Skeletal muscle satellite cell (primary cell): ENCODE measurements around the gene DPM2.

Experiments
- H3K27me3 ChIP-seq: 2 replicates; pipeline ENCODE4 v1.7.0; 2013; ENCODE audit warnings: low read length; ENCODE audit not compliant: control insufficient read depth, insufficient read depth
- H3K36me3 ChIP-seq: 2 replicates; pipeline ENCODE4 v1.7.0; 2013; ENCODE audit warnings: mild to moderate bottlenecking, control low read depth, low read length; ENCODE audit not compliant: insufficient read depth
- H3K4me1 ChIP-seq: 2 replicates; pipeline ENCODE4 v1.7.0; 2013; ENCODE audit warnings: low read length; ENCODE audit not compliant: control insufficient read depth, insufficient read depth
- H3K4me2 ChIP-seq: 2 replicates; pipeline ENCODE4 v1.7.0; 2013; ENCODE audit warnings: mild to moderate bottlenecking, low read length
- H3K4me3 ChIP-seq: 2 replicates; pipeline ENCODE4 v1.7.0; 2013; ENCODE audit warnings: low read length
- H3K9ac ChIP-seq: 2 replicates; pipeline ENCODE4 v1.7.0; 2013; ENCODE audit warnings: mild to moderate bottlenecking, low read depth, low read length, moderate library complexity
- H3K9me3 ChIP-seq: replicated peaks from 2 replicates; pipeline ENCODE4 v1.7.0; 2013; ENCODE audit warnings: mild to moderate bottlenecking, control low read depth, low read length

DPM2 gene

DNA sequence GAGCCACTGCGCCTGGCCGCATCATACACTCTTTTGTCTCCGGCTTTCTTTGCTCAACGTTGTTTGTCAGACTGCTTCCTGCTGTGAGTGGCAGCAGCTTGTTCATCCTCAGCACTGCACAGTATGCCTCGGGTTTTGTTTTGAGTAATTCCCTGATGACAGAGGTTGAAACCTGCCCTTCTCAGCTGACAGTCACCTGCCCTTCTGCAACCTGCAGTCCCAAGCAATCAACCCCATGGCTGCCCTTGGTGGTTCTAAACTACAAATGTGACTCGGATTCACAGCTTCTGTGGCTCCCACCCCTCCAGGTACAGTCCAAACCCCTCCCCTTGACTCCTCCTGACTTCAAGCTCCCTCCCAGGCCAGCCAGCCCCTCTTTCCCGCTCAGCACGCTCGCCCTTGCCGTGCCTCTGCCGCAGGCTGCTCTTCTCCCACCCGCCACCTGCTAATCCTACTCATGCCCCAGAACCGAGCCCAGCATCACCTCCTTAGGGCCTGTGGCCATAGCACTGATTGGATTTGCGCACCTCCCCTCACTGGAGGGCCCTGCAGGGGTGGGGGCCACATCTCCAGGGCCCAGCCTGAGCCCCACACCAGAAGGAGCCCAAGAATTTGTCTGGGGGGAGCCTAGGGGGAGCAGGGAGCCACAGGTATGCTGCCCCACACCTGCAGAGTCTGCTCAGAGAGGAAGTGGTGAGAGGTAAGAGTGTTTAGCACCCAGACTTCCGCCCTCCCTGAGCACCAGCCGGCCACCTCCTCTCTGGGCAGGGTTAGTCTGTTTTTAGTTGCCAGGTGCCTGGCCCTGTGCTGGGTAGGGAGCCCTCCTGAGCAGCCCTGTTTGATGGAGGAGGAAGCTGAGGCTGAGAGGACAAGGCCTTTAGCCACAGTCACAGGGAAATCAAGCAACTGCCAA, 33.0 kb upstream of the DPM2 start:
- H3K4me1 ChIP-seq: peaks cover 54% of the 10 kb centered on the region
- no peaks in the 10 kb centered on the region for H3K36me3 ChIP-seq
- H3K27me3 ChIP-seq: no peaks in the 10 kb centered on the region
- H3K9ac ChIP-seq: no peak overlapping the region
- H3K4me2 ChIP-seq: no peak overlapping the region
- H3K9me3 ChIP-seq: no peaks in the 10 kb centered on the region
- H3K4me3 ChIP-seq: no peak overlapping the region

DNA sequence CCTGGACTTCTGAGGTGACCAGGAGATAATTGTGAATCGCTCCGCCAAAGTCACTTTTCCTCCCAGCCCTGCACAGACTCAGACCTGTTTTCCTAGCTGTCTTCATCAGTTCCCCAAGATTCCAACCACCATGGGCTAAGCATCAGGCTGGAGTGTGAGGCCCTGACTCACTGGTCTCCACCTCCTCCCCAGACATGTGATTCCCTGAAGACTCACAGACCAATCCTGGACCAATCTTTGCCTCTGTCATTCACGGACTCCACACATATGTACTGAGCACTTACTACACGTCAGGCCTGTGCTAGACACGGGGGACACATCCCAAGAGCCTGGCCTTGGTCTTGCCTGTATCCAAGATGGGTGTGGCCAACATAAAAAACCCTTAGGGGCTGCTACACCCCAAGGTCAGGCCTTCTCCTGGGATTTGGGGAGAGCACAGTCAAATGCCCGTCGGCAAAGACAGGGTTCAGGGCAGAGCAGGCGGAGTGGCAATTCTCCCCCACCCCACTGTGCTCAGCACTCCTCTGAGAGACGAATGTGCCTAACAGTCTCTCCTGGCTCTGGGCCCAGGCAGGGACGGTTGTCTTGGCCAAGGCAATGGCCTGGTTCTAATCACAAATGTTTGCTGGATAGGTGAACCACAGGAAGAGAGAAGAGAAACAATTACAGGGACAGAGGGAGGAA, 31.2 kb upstream of the DPM2 start:
- Histone ChIP-seq H3K9me3 (no peaks in the 10 kb centered on the region), H3K9ac (no peak overlapping the region), H3K4me1 (peaks cover 46% of the 10 kb centered on the region), H3K4me2 (no peak overlapping the region), H3K36me3 (no peaks in the 10 kb centered on the region), H3K27me3 (no peaks in the 10 kb centered on the region), H3K4me3 (peak overlapping the region; percentile 30)

- Histone ChIP-seq H3K4me2 (no peak overlapping the region), H3K4me1 (peaks cover 46% of the 10 kb centered on the region), H3K27me3 (no peaks in the 10 kb centered on the region), H3K9me3 (no peaks in the 10 kb centered on the region), H3K4me3 (peak overlapping the region; percentile 30), H3K36me3 (no peaks in the 10 kb centered on the region), H3K9ac (no peak overlapping the region)
Measured at GRCh38 chr9:127968042-127968441, 30.4 kb upstream of the DPM2 start.

GRCh38 chr9:127967151-127967809, 29.6 kb upstream of the DPM2 start:
- no peaks in the 10 kb centered on the region for H3K9me3 ChIP-seq
- no peak overlapping the region for H3K4me3 ChIP-seq
- no peaks in the 10 kb centered on the region for H3K36me3 ChIP-seq
- peaks cover 42% of the 10 kb centered on the region for H3K4me1 ChIP-seq
- H3K9ac ChIP-seq: no peak overlapping the region
- H3K4me2 ChIP-seq: no peak overlapping the region
- H3K27me3 ChIP-seq: no peaks in the 10 kb centered on the region

DNA sequence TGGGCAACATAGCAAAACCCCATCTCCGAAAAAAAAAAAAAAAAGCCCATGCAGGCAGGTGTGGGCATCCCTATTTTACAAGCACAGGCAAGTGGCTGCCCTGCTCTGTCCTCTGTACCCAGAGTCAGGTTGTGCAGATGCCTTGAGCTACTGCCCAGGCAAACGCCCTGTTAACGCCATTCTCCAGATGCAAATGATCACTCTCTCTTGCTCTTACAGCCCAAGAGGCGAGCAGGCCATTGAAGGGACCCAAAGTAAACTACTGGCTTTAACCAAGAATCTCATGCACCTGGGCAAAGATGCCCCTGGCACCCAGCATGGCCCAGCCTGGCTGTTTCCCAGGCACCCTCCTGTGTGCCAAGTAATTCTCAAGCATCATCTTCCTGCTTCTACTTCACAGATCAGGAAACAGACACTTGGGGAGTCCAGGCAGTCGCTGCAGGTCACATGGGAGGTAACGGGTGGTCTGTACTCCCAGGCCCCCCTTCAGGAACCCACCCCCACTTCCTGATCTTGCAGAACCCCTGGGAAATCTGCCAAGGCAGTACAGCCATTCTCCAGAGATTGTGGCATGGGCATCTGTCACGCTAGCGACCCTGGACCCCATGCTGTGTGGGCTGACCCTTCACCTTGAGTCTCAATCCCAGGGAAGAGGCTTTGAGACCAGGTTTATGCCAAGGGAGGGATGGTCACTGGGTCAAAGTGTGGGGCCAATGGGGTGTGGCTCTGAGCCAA, 28.9 kb upstream of the DPM2 start:
- H3K36me3 ChIP-seq: no peaks in the 10 kb centered on the region
- H3K27me3 ChIP-seq: no peaks in the 10 kb centered on the region
- H3K4me1 ChIP-seq: peaks cover 35% of the 10 kb centered on the region
- no peak overlapping the region for H3K9ac ChIP-seq
- no peak overlapping the region for H3K4me3 ChIP-seq
- H3K9me3 ChIP-seq: no peaks in the 10 kb centered on the region
- H3K4me2 ChIP-seq: no peak overlapping the region

GRCh38 chr9:127965953-127966352, 28.3 kb upstream of the DPM2 start:
- no peaks in the 10 kb centered on the region for H3K9me3 ChIP-seq
- no peaks in the 10 kb centered on the region for H3K36me3 ChIP-seq
- H3K9ac ChIP-seq: peak overlapping the region; percentile 57
- peaks cover 33% of the 10 kb centered on the region for H3K4me1 ChIP-seq
- H3K4me2 ChIP-seq: peak overlapping the region; percentile 71
- peak overlapping the region; percentile 24 for H3K4me3 ChIP-seq
- no peaks in the 10 kb centered on the region for H3K27me3 ChIP-seq

DNA sequence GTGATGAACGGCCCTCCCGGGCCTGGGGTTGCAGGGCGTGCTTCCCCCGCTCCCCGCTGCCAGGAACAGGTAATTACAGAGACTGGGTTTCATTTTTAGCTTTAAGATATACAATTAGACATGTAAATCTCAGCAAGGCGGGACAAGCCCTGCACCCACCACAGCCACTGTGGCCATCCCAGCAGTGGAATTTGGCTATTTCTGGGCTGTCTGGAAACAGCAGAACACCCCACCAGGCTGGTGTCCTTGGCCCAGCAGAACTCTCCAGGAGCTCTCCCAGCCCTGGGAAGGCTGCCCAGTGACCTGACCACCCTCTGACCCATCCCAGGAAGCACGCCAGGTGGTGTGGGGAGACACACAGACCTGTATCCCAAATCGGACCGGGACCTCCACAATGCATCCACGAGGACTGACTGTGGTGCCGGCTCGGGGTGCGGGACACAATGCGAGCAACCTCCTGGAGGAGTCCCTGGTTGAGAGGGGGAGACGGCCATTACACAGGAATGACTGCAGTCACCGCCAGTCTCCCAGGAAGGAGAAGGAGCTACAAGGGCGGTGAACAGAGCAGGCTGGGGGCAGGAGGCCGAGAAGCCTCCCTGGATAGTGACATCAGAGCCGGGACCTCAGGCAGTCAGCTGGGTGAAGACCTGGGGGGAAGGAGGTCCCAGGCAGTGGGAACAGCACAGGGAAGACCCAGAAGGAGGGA, 25.9 kb upstream of the DPM2 start:
- no peak overlapping the region for H3K4me3 ChIP-seq
- H3K9ac ChIP-seq: no peak overlapping the region
- H3K27me3 ChIP-seq: no peaks in the 10 kb centered on the region
- H3K9me3 ChIP-seq: no peaks in the 10 kb centered on the region
- no peaks in the 10 kb centered on the region for H3K36me3 ChIP-seq
- H3K4me2 ChIP-seq: no peak overlapping the region
- H3K4me1 ChIP-seq: peaks cover 21% of the 10 kb centered on the region

GRCh38 chr9:127963041-127963358, 25.3 kb upstream of the DPM2 start:
- H3K9me3 ChIP-seq: no peaks in the 10 kb centered on the region
- no peak overlapping the region for H3K9ac ChIP-seq
- no peak overlapping the region for H3K4me2 ChIP-seq
- H3K27me3 ChIP-seq: no peaks in the 10 kb centered on the region
- peaks cover 16% of the 10 kb centered on the region for H3K4me1 ChIP-seq
- H3K4me3 ChIP-seq: no peak overlapping the region
- H3K36me3 ChIP-seq: no peaks in the 10 kb centered on the region

- peaks cover 15% of the 10 kb centered on the region for H3K4me1 ChIP-seq
- no peaks in the 10 kb centered on the region for H3K36me3 ChIP-seq
- H3K9me3 ChIP-seq: no peaks in the 10 kb centered on the region
- no peak overlapping the region for H3K9ac ChIP-seq
- H3K4me3 ChIP-seq: no peak overlapping the region
- no peaks in the 10 kb centered on the region for H3K27me3 ChIP-seq
- no peak overlapping the region for H3K4me2 ChIP-seq
Measured at GRCh38 chr9:127962278-127962677, 24.6 kb upstream of the DPM2 start.

- no peak overlapping the region for H3K9ac ChIP-seq
- H3K36me3 ChIP-seq: no peaks in the 10 kb centered on the region
- H3K27me3 ChIP-seq: no peaks in the 10 kb centered on the region
- H3K4me1 ChIP-seq: peaks cover 15% of the 10 kb centered on the region
- no peak overlapping the region for H3K4me3 ChIP-seq
- no peaks in the 10 kb centered on the region for H3K9me3 ChIP-seq
- no peak overlapping the region for H3K4me2 ChIP-seq
Measured at GRCh38 chr9:127961613-127962155, 24.0 kb upstream of the DPM2 start.
